Endodermal cell (in vitro differentiated cells): ENCODE results near the gene SLC6A13. TPM values are rescaled to one million over a fixed set of nuclear protein-coding genes. Genes with fewer than 3 reads are reported as not detected.

Source experiments
- DNase-seq: peaks from one replicate; pipeline ENCODE4 v3.0.0-alpha.2; 2017
- H3K27ac ChIP-seq: 2 replicates; pipeline ENCODE4 v1.5.1; 2013; ENCODE audit warnings: mild to moderate bottlenecking, low read depth, low read length, moderate library complexity
- H3K27me3 ChIP-seq: 2 replicates; pipeline ENCODE4 v1.6.1; 2013; ENCODE audit warnings: mild to moderate bottlenecking, low read length, moderate library complexity; ENCODE audit not compliant: insufficient read depth, control insufficient read depth, poor library complexity, severe bottlenecking
- H3K36me3 ChIP-seq: 2 replicates; pipeline ENCODE4 v1.7.0; 2013; ENCODE audit warnings: mild to moderate bottlenecking, low read length, moderate library complexity; ENCODE audit not compliant: control insufficient read depth, insufficient read depth
- H3K4me1 ChIP-seq: one replicate; pipeline ENCODE4 v1.7.0; 2013; ENCODE audit warnings: low read length; ENCODE audit not compliant: control insufficient read depth, insufficient read depth
- H3K4me3 ChIP-seq: 2 replicates; pipeline ENCODE4 v1.5.1; 2013; ENCODE audit warnings: mild to moderate bottlenecking, low read length, moderate library complexity
- H3K9ac ChIP-seq: 2 replicates; pipeline ENCODE4 v1.6.1; 2013; ENCODE audit warnings: mild to moderate bottlenecking, low read length, moderate library complexity; ENCODE audit not compliant: poor library complexity, severe bottlenecking; ENCODE audit errors: extremely low read depth
- H3K9me3 ChIP-seq: 2 replicates; pipeline ENCODE4 v1.6.1; 2013; ENCODE audit warnings: mild to moderate bottlenecking, low read length, moderate library complexity; ENCODE audit not compliant: control insufficient read depth
- H3K27ac Mint-ChIP-seq: 2 replicates; pipeline ENCODE4 v1.8.0; 2020; ENCODE audit warnings: mixed read lengths
- H3K27me3 Mint-ChIP-seq: 2 replicates; pipeline ENCODE4 v1.8.0; 2021; ENCODE audit warnings: mild to moderate bottlenecking, mixed read lengths; ENCODE audit not compliant: insufficient read depth
- H3K36me3 Mint-ChIP-seq: 2 replicates; pipeline ENCODE4 v1.8.0; 2020; ENCODE audit warnings: low read depth, mixed read lengths
- H3K4me1 Mint-ChIP-seq: 2 replicates; pipeline ENCODE4 v1.8.0; 2020; ENCODE audit warnings: mixed read lengths
- H3K4me3 Mint-ChIP-seq: 2 replicates; pipeline ENCODE4 v1.8.0; 2020; ENCODE audit warnings: mild to moderate bottlenecking, moderate library complexity, mixed read lengths
- H3K9me3 Mint-ChIP-seq: 2 replicates; pipeline ENCODE4 v1.8.0; 2020; ENCODE audit warnings: mild to moderate bottlenecking, mixed read lengths
- WGBS, 2 experiments: methylation state at CpG; one replicate each; pipeline versions ENCODE4 v1.1.5 to v1.1.7; 2013; ENCODE audit warnings: missing lambda C conversion rate in 2 of 2, mixed read lengths in 1 of 2; ENCODE audit not compliant: insufficient coverage in 1 of 2, insufficient read length in 1 of 2; 5-methylcytosine and 5-hydroxymethylcytosine counted together
- total RNA-seq, 2 donors: library from RNA; stranded (reverse); fragmentation: NEBNext Ultra II Directional in 1 of 2; extraction: Animal tissue kit (Norgen Biotek cat#: 25700) in 1 of 2; gene quantifications; 2 replicates in 1 of 2; 3 replicates in 1 of 2; pipeline ENCODE4 v1.2.1, GENCODE V29; 2021
- TF ChIP-seq, protein P1 (sequence below): fragments of 200-600 bp; sonication (generic); conservative IDR thresholded peaks from 2 replicates; pipeline ENCODE4 v1.5.0; 2021; ENCODE audit warnings: antibody characterized with exemption, mild to moderate bottlenecking

SLC6A13 gene
- total RNA-seq, 2 donors from 2014 or later, result 1.1 to 2.4 TPM

DNA sequence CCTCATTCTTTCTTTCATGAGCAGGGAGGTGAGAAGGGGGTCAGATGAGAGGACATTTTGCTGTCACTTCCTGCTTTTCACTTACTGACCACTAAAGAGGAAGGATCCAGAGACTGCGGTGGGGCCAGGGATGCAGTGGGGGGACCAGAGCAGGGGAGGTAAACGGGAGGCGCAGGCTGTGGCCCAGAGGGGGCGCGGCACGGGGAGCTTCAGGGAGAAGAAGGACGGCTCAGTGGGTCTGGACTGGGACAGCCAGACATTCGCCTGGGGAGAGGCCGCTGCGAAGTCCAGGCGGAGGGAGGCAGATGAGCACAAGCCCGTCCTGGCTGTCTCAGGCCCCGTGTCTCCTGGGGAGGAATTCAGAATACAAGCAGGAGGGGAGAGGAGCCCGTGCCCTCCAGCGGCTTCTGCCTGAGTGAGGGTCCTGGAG lies 89.9 kb downstream of the SLC6A13 start:
- Histone ChIP-seq H3K27me3 (no peaks in the 10 kb centered on the region), H3K9ac (no peak overlapping the region), H3K4me3 (no peak overlapping the region), H3K4me1 (no peaks in the 10 kb centered on the region), H3K36me3 (no peaks in the 10 kb centered on the region), H3K27ac (no peak overlapping the region), H3K9me3 (no peaks in the 10 kb centered on the region)
- H3K4me1 Mint-ChIP-seq, result peaks cover 33% of the 10 kb centered on the region
- no peak for DNase-seq
- H3K36me3 Mint-ChIP-seq, result no peaks in the 10 kb centered on the region
- H3K9me3 Mint-ChIP-seq, result no peaks in the 10 kb centered on the region
- no peak overlapping the region for H3K27ac Mint-ChIP-seq
- no peak overlapping the region for H3K4me3 Mint-ChIP-seq
- WGBS, 2 experiments, result 85 to 93% methylated on average over 15 of the region's 15 CpGs
- TF ChIP-seq, protein P1, sequence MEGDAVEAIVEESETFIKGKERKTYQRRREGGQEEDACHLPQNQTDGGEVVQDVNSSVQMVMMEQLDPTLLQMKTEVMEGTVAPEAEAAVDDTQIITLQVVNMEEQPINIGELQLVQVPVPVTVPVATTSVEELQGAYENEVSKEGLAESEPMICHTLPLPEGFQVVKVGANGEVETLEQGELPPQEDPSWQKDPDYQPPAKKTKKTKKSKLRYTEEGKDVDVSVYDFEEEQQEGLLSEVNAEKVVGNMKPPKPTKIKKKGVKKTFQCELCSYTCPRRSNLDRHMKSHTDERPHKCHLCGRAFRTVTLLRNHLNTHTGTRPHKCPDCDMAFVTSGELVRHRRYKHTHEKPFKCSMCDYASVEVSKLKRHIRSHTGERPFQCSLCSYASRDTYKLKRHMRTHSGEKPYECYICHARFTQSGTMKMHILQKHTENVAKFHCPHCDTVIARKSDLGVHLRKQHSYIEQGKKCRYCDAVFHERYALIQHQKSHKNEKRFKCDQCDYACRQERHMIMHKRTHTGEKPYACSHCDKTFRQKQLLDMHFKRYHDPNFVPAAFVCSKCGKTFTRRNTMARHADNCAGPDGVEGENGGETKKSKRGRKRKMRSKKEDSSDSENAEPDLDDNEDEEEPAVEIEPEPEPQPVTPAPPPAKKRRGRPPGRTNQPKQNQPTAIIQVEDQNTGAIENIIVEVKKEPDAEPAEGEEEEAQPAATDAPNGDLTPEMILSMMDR, result no peak
- H3K27me3 Mint-ChIP-seq, result peaks cover 1% of the 10 kb centered on the region

DNA sequence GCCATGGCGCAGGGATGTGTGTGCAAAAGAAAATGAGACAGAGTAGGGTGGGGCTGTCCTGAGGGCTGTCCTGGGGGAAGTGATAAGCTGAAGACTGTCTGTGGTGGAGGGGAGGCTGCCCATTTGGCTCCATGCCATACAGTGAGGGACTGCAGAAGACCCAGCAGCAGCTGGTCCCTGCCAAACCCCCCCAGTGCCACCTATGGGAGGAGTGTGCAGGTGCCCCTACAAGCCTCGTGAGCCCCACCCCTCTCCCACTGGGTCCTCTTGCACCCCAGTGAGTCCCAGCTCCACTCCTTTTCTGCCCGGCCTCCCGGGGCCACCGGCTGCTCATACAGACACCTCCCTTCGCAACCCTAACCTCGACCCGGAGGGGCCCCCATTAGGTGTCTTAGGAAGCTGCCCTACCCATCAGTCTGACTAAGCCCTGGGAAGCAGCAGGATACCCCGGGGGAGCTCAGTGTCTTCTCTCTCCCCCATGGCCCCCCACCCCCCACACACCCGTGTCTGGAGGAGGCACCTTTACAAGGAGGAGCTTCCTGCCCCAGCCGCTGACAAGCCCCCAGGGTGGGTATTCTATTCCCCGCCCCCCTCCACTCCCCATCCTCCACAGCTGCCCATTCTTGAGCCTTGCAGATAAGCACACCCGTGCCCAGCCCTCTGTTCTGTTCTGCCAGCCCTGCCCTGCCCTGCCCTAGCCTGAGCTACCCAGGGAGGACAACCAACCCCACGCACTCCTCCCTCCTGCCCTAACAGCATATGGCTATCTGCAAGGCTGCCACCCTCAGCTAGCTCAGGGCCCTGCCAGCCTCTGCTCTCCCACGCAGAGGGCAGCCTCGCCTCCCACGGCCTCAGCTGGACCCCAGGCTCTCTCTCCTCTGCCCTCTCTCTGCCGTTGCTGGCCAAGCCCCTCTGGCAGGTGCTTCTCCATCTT lies 90.6 kb downstream of the SLC6A13 start:
- Mint-ChIP-seq H3K36me3 (no peaks in the 10 kb centered on the region), H3K27me3 (peaks cover 1% of the 10 kb centered on the region), H3K9me3 (no peaks in the 10 kb centered on the region), H3K4me3 (no peak overlapping the region), H3K4me1 (peaks cover 40% of the 10 kb centered on the region), H3K27ac (no peak overlapping the region)
- H3K4me3 ChIP-seq, result no peak overlapping the region
- no peaks in the 10 kb centered on the region for H3K4me1 ChIP-seq
- TF ChIP-seq, protein P1, result no peak
- no peak for DNase-seq
- no peak overlapping the region for H3K9ac ChIP-seq
- no peaks in the 10 kb centered on the region for H3K9me3 ChIP-seq
- H3K36me3 ChIP-seq, result no peaks in the 10 kb centered on the region
- 85 to 90% methylated on average over 6 to 18 of the region's 18 CpGs for WGBS, 2 experiments
- no peaks in the 10 kb centered on the region for H3K27me3 ChIP-seq
- H3K27ac ChIP-seq, result no peak overlapping the region

DNA sequence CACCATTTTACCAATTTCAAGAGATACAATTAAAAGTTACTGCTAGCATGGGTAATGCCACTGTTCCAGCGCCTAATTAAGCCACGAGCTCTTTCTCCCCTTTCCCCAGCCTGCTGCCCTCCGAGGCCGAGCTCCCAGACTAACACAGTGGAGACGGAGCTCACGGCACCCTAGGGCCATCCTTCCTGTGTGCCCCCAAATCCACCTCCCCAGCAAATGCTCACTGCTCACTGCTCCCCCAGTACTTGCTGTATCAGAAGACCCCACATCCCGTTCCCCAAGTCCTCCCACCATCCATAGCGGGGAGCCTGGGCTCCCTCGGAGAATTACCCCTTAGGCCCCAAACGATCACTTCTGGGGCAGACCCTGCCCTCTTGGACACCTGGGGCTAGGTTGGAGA lies 91.4 kb downstream of the SLC6A13 start:
- no peak overlapping the region for H3K27ac ChIP-seq
- H3K9me3 Mint-ChIP-seq, result no peaks in the 10 kb centered on the region
- no peaks in the 10 kb centered on the region for H3K27me3 ChIP-seq
- no peak overlapping the region for H3K9ac ChIP-seq
- WGBS, 2 experiments, result 80 to 87% methylated on average over 6 to 10 of the region's 10 CpGs
- DNase-seq, result no peak
- H3K36me3 ChIP-seq, result no peaks in the 10 kb centered on the region
- H3K9me3 ChIP-seq, result no peaks in the 10 kb centered on the region
- H3K4me1 Mint-ChIP-seq, result peaks cover 41% of the 10 kb centered on the region
- peaks cover 1% of the 10 kb centered on the region for H3K27me3 Mint-ChIP-seq
- no peaks in the 10 kb centered on the region for H3K36me3 Mint-ChIP-seq
- H3K4me3 Mint-ChIP-seq, result no peak overlapping the region
- no peak overlapping the region for H3K4me3 ChIP-seq
- H3K4me1 ChIP-seq, result no peaks in the 10 kb centered on the region
- TF ChIP-seq, protein P1, result no peak
- no peak overlapping the region for H3K27ac Mint-ChIP-seq

Other genes starting within 250 kb of the SLC6A13 start
- gene IQSEC3, start 196.1 kb downstream of the SLC6A13 start, total RNA-seq, result 1 to 10 TPM; 1.5 to 2.7 TPM
- gene SLC6A12, start 48.7 kb downstream of the SLC6A13 start, total RNA-seq, result 1 to 10 TPM in 1 of 2 donors, under 1 TPM in 1; 0.58 to 1.3 TPM
- gene KDM5A, start 126.5 kb upstream of the SLC6A13 start, total RNA-seq, result 100 to 1,000 TPM in 1 of 2 donors, 10 to 100 TPM in 1; 59.9 to 157 TPM
- 10 to 100 TPM; 26.4 to 39.1 TPM for gene CCDC77, start 138.8 kb upstream of the SLC6A13 start, total RNA-seq
- 100 to 1,000 TPM in 1 of 2 donors, 10 to 100 TPM in 1; 61.5 to 155 TPM for gene B4GALNT3, start 197.1 kb upstream of the SLC6A13 start, total RNA-seq